Head of caudate nucleus (tissue), 42 donors: Measurements from ENCODE around the gene GSN.
A peak's percentile ranks its signal among the peaks of the same experiment; 100 is the strongest.

Experiments
- DNase-seq, 42 donors: peaks; one replicate each; pipeline versions ENCODE4 v3.0.0 to v3.0.0-alpha.2; 2020 to 2021; ENCODE audit warnings: mixed read lengths in 7 of 42
- intact Hi-C: fragments of 100-400 bp; cut with DNase I; formaldehyde crosslinking; loops from one replicate; pipeline ENCODE4 v1.15.0; 2022

The GSN gene

DNA sequence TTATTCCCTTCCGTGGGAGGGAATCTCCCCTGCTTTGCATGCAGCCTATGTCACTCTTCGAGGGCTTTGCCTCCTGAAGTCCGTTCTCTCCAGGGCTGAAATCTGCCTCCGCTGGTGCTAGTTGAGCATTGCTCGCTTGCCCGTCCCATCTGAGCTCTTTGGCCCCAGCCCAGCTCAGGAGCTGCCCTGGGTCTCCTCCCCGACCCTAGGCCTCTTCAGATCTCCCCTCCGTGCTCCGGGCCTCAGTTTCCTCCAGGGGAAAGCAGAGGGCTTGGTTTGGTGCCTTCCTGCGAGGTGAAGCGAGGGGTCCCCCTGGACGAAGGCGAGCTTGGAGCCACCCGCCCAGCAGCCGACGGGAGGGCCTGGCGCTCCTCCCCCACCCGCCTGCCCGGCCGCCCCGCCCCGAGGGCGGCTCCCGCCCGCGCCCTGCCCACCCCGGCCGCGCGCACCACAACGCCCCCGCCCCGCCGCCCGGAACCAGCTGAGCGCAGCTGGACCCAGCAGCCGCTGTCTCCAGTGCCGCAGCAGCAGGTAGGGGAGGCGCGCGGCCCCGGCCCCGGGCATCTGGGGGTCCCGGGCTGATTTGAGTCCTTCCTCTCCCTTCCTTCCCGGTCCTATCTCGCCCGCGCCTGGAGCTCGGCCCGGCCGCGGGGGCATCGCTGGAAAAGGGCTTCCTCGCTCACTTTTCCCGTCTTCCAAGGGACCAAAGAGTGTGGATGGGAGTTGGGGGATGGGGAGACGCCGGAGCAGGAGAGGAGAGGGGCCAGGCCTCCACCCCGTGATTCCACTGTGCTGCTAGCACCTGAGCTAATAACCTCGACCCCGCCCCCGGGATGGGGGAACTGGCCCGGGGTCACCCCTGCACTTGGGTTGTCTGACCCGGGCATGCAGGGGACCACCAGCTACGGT, at the start of gene GSN:
GSN (plus strand) TSS at position 474 of the 909 bp plus-strand sequence. CDS start 33,810 bp downstream, outside the sequence.
- intact Hi-C loops: loop anchor here (5.0 kb wide), 1 partner anchor 46 kb away; no protein-coding TSS in a partner anchor
- peak; percentile 61 to 94 (median 89) for DNase-seq

DNA sequence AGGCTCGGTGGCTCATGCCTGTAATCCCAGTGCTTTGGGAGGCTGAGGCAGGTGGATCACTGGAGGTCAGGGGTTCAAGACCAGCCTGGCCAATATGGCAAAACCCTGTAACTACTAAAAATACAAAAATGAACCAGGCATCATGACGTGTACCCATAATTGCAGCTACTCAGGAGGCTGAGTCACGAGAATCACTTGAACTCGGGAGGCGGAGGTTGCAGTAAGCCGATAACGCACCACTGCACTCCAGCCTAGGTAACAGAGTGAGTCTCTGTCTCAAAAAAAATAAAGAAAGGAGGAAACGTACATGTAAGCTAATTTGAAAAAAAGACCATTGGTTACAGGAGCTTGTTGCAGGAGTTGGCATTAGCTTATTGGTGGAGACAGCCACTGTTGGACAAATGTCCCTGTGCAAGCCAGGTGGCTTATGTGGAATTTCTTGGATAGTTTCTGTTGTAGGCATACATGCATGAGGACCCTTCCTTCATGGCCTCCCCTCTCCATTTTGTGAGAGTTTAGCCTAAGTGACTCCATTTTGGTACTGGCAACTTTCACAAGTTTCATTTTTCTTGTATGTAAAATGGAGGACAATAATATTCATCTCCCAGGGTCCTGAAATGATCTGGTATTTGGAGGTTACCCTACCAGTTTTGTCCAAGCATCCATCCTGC, 49.5 kb upstream of the GSN start:
- intact Hi-C loops: loop anchor here (10.0 kb wide), 1 partner anchor 156 kb away; the partner anchor contains the start of gene STOM
- DNase-seq: no peak

DNA sequence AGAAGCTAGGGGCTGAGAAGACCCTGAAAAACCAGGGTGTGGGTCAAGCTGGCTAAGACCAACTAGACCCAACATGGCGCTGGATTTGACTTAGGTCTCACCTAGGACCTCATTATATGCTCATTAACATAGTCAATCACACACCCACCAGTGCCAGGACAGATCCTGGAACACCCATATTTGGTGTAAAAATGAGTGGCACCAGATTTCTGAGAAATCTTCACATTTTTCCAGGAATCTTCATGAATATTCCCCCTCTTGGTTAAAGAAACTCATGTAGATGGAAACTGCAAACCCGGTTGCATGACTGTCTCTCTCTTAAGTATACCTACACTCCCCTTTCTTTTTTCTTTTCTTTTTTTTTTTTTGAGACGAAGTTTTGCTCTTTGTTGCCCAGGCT, 48.4 kb upstream of the GSN start:
- DNase-seq: no peak
- intact Hi-C loops: loop anchor here (10.0 kb wide), 1 partner anchor 155 kb away; the partner anchor contains the start of gene STOM

DNA sequence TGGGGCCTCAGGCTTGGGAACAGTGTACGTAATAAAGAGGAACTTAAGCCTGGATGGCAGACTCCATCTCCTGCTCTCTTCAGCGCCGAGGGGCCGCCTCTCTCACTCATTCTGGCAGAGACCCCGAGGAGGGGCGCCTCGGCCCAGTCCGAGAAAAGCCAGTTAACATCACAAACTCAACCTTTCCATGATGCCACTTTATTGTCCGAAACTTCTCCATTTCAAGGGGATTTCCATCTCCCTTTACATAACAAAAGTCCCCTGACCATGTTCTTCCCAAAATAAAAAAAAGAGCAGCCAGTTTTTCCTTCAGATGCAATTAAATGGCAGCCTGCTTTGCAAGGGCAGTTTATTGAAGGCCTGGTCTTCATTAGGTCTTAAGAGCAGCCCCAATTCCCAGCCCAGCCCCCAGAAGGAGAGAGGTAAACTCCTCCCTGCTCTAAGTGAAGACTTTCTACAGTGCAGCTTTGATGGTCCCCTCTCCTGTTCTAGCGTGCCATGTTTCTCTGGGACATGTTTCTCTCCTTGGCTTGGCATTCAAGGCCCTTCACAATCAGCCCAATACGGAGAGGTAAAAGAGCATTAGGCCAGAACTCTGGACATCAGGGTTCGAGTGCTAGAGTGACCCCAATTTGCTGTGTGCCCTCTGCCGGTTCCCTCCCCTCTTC, 46.8 kb upstream of the GSN start:
- DNase-seq: peak in 1 of 42 donors; percentile 34
- intact Hi-C loops: loop anchor here (5.0 kb wide), 1 partner anchor 46 kb away; the partner anchor contains the start of gene GSN

DNA sequence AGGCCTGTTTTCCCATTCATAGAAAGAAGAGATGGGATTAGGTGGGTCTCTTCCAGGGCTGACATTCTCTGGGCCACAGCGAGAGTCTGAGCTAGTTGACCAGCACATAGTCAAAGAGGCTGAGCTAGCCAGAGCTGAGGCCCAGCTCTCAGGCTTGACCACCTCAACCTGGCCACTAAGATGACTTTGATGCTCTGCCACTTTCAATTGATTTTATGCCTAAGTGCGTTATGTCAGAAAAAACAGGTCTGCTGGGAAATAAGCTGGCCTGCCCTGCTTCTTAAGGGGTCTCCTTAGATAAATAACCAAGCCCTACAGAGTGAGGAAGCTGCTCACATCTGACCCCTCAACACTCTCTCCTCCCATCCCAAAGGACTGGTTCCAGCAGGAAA, 46.3 kb upstream of the GSN start:
- intact Hi-C loops: loop anchor here (5.0 kb wide), 1 partner anchor 46 kb away; the partner anchor contains the start of gene GSN
- DNase-seq: no peak

- DNase-seq: peak in 8 of 42 donors; percentile 15 to 54 (median 26)
- intact Hi-C loops: loop anchor here (5.0 kb wide), 1 partner anchor 45 kb away; the partner anchor contains the start of gene GSN
These were observed 45.3 kb upstream of the GSN start for GRCh38 chr9:121222524-121223171.

DNA sequence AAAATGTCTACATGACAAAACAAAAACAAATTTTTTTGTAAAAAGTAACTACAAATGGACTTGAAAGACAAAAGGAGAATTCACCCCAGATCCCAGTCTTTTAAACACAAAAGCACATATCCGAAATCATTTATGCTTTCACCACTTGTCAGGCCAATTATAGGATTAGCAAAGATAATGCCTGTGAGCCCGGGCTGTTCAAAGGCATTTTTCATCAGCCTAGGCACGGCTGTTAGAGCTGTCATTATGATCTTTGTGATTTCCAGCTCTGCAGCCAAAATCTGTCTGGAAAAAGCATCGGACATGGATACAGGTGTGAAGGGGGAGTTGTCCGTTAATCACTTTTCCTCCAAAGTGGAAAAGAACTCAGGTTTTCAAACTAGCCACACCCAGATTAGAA, 42.7 kb upstream of the GSN start:
- intact Hi-C loops: no loop called here
- no peak for DNase-seq

GRCh38 chr9:121226175-121226574, 41.8 kb upstream of the GSN start:
- DNase-seq: no peak
- intact Hi-C loops: no loop called here

DNA sequence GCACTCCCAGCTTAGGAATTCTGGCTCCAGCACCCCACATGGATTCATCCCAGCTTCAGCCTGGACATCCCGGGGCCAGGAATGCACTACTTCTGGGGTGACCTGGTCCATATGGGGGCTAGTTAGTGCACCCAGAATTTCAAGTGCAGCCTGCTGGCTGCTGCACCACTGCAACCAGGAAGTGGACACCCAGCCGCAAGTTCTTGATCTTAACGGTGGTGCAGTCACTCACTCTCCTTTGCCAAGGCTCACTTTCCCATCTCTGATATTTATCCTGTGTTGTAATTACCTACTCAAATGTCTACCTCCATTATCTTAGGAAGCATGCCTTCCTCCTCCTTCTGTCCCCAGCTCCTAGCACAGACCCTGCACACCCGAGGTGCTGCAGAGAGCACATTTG, 40.1 kb upstream of the GSN start:
- no peak for DNase-seq
- intact Hi-C loops: no loop called here

GRCh38 chr9:121230256-121230655, 37.7 kb upstream of the GSN start:
- no peak for DNase-seq
- intact Hi-C loops: no loop called here

- intact Hi-C loops: no loop called here
- no peak for DNase-seq
These were observed 35.7 kb upstream of the GSN start for GRCh38 chr9:121232251-121232650.

DNA sequence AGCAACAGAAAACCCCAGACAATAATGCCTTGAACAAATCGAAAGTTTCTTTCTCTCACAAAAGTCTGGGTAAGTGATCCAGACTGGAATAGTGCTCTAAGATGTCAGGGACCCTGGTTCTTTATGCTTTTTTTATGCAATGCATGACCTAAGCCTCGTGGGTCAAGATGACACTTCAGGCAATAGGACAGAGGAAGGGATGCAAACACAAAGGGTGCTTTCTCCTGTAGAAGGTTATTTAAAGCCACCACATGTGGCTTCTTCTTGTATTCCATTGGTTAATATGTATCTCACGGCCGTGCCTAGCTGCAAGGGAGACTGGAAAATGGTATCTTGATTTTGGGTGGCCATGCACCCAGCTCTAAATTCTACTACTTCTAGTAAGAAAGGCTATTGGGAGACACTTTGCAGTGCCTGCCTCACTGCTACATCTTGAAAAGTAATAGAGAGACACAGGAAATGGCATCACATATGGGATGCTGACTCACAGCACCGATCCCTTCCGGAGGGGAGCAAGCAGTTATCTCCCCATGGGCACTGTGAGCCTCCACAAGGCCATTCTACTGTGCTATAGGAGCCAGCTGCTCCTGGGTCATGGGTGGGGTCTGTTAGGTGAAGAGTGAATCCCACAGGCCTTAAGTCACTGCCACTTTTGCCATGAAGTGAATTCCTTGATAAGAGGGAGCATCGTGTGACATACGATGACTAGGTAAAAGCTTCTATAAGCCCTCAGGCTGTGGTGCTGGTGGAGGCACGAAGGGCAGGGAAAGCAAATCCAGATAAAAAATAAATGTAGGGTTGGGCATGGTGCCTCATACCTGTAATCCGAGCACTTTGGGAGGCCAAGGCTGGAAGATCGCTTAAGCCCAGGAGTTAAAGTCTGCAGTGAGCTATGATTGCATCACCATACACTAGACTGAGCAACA, 33.8 kb upstream of the GSN start:
- intact Hi-C loops: no loop called here
- no peak for DNase-seq

DNA sequence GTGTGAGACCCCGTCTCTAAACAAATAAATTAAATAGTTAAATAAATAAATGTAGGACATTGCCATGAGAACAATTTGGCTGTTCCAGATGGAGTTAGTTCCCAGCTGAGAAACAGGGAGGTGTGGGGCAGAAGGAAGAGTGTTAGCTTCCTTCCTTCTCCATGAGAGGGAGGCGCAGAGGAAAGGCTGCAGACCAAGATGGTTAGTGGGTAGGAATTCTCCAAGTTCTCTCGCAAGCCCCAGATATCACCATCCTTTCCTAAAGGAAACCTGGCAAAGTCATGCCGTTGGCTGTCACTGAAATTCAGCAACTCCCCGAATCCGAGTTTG, 33.2 kb upstream of the GSN start:
- intact Hi-C loops: no loop called here
- DNase-seq: no peak

- intact Hi-C loops: no loop called here
- DNase-seq: no peak
These were observed 32.5 kb upstream of the GSN start for GRCh38 chr9:121235512-121235911.

DNA sequence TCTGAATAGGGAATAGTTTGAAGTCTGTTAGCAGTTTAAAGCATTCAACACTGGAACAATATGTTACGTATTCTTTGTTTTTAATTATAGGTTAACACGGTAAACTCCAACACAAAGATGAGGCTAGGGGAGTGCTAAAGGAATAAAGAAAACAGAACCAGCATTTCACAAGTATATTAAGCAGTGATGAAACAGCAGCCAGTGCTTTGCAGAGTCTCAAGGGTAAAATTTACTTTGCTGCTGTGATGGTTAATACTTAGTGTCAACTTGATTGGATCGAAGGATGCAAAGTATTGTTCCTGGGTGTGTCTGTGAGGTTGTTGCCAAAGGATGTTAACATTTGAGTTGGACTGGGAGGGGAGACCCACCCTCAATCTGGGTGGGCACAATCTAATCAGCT, 30.0 kb upstream of the GSN start:
- intact Hi-C loops: no loop called here
- DNase-seq: no peak

- intact Hi-C loops: no loop called here
- no peak for DNase-seq
These were observed 28.9 kb upstream of the GSN start for GRCh38 chr9:121239071-121239470.

DNA sequence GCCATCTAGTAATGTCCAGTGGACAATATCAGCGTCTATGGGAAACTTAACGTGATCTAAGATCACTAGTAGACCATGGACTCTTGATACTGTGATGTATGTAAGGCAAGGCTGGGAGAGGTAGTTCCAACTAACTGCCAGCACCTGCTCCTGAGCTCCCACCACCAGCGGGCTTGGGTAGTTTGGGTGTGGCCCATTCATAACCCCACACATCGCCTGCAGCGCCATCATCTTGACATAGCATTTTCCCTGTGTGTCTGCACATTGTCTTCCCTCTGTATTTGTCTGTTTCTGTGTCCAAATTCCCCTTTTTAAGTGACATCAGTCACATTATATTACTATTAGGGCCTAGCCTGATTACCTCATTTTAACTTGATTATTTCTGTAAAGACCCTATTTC, 28.1 kb upstream of the GSN start:
- intact Hi-C loops: no loop called here
- DNase-seq: no peak

DNA sequence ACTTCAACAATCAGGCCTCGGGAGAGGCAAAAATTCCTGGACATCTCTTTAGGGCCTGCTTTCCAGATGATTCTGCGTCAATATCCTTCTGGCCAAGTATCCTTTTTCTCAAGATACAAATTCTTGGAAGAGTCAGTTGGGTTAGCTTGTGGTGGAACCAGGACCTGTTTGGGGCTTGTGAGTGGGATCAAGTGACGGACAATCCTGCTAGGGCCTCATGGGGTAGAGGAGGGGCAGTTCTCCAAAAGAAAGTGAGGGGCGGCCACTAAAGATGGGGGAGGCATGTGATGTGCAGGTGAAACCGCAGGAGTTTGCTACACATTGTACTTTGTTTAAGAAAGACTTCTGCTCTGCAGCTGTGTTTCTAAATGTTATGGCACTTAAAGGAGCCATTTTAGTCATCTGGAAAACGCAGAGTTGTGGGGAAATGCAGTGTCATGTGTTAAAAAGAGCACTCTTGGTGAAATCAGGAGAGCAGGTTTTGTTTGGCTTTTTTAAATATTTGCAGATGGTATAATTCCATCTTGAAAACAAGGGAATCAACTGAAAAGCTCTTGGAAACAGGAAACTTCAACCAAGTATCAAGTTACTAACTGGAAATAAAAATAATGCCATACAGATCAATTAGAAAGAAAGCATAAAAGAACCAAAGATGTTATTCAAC, 27.4 kb upstream of the GSN start:
- DNase-seq: no peak
- intact Hi-C loops: no loop called here
